Measurements from ENCODE around the gene POLA1. TPM values are rescaled to one million over a fixed set of nuclear protein-coding genes. Genes with fewer than 3 reads are reported as not detected.

The POLA1 gene
- polyA plus RNA-seq, 1 donor from 2014 or later = 5.8 TPM

DNA sequence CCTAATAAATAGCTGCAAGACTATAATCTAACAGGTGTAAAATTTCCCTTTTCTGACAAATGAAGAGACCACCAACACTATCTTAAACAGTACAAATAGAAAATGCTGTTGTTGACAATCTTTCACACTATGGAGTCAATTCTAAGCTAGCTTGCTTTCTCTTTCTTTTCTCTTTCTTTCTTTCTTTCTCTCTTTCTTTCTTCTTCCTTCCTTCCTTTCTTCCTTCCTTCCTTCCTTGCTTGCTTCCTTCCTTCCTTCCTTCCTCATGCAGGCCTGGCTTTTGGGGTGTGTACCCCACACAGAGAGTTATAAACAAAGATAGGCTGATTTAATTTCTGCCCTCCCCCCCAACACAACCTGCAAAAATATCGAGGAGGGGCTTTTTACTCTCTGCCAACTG lies 330.2 kb downstream of the POLA1 start:
- no peaks in the 10 kb centered on the region for H3K9me3 ChIP-seq (ENCODE audit: low read length)
- no peaks in the 10 kb centered on the region for H3K36me3 ChIP-seq (ENCODE audit: insufficient read depth, low read length)
- H3K4me2 ChIP-seq (ENCODE audit: low read length) = no peak overlapping the region
- H4K20me1 ChIP-seq (ENCODE audit: insufficient read depth) = no peaks in the 10 kb centered on the region
- H2AFZ ChIP-seq (ENCODE audit: low read depth, low read length) = no peak overlapping the region
- no peak overlapping the region for H3K4me3 ChIP-seq (ENCODE audit: low read length)
- no peak overlapping the region for H3K27ac ChIP-seq (ENCODE audit: low read length)
- H3K79me2 ChIP-seq (replicated peaks; ENCODE audit: insufficient read depth, low read length) = peaks cover under 1% of the 10 kb centered on the region
- H3F3A ChIP-seq (ENCODE audit: insufficient read depth, low read length, poor library complexity, severe bottlenecking) = no peaks in the 10 kb centered on the region
- H3K9ac ChIP-seq (ENCODE audit: low read length) = no peak overlapping the region
- no peak for TF ChIP-seq EZH2 (IDR thresholded peaks at IDR 0.05; ENCODE audit: borderline replicate concordance, insufficient read depth, low read length, poor library complexity, severe bottlenecking)
- TF ChIP-seq TAF1 (IDR thresholded peaks at IDR 0.05; ENCODE audit: low read depth) = no peak
- no peak for TF ChIP-seq RAD21 (conservative IDR thresholded peaks at IDR 0.05)
- no peak for TF ChIP-seq SMC3 (conservative IDR thresholded peaks at IDR 0.05; ENCODE audit: poor library complexity)
- no peak for TF ChIP-seq CTCF (IDR thresholded peaks at IDR 0.05; ENCODE audit: poor library complexity, severe bottlenecking)
- no peak for TF ChIP-seq EP300 (conservative IDR thresholded peaks at IDR 0.05; ENCODE audit: poor library complexity, severe bottlenecking)
- peaks cover 41% of the 10 kb centered on the region for H3K27me3 ChIP-seq (ENCODE audit: insufficient read depth, low read depth, low read length)
- H3K9me2 ChIP-seq (ENCODE audit: insufficient read depth, low read length) = no peaks in the 10 kb centered on the region

- no peak overlapping the region for H2AFZ ChIP-seq (ENCODE audit: low read depth, low read length)
- H3K9ac ChIP-seq (ENCODE audit: low read length) = no peak overlapping the region
- no peaks in the 10 kb centered on the region for H3K9me3 ChIP-seq (ENCODE audit: low read length)
- peaks cover 32% of the 10 kb centered on the region for H3K27me3 ChIP-seq (ENCODE audit: insufficient read depth, low read depth, low read length)
- TF ChIP-seq EP300 (conservative IDR thresholded peaks at IDR 0.05; ENCODE audit: poor library complexity, severe bottlenecking) = no peak
- TF ChIP-seq EZH2 (IDR thresholded peaks at IDR 0.05; ENCODE audit: borderline replicate concordance, insufficient read depth, low read length, poor library complexity, severe bottlenecking) = no peak
- no peak for TF ChIP-seq RAD21 (conservative IDR thresholded peaks at IDR 0.05)
- no peak for TF ChIP-seq SMC3 (conservative IDR thresholded peaks at IDR 0.05; ENCODE audit: poor library complexity)
- TF ChIP-seq POLR2AphosphoS5 (IDR thresholded peaks at IDR 0.05) = no peak
- no peak for TF ChIP-seq REST (IDR thresholded peaks at IDR 0.05; ENCODE audit: borderline replicate concordance)
- no peak for TF ChIP-seq TAF1 (IDR thresholded peaks at IDR 0.05; ENCODE audit: low read depth)
- no peak for TF ChIP-seq MXI1 (conservative IDR thresholded peaks at IDR 0.05; ENCODE audit: poor library complexity, severe bottlenecking)
- no peak for TF ChIP-seq CTCF (IDR thresholded peaks at IDR 0.05; ENCODE audit: poor library complexity, severe bottlenecking)
- no peaks in the 10 kb centered on the region for H3K9me2 ChIP-seq (ENCODE audit: insufficient read depth, low read length)
- no peaks in the 10 kb centered on the region for H4K20me1 ChIP-seq (ENCODE audit: insufficient read depth)
- no peak overlapping the region for H3K27ac ChIP-seq (ENCODE audit: low read length)
- no peaks in the 10 kb centered on the region for H3K36me3 ChIP-seq (ENCODE audit: insufficient read depth, low read length)
- H3K79me2 ChIP-seq (replicated peaks; ENCODE audit: insufficient read depth, low read length) = no peaks in the 10 kb centered on the region
- H3F3A ChIP-seq (ENCODE audit: insufficient read depth, low read length, poor library complexity, severe bottlenecking) = no peaks in the 10 kb centered on the region
- no peak overlapping the region for H3K4me3 ChIP-seq (ENCODE audit: low read length)
- H3K4me2 ChIP-seq (ENCODE audit: low read length) = no peak overlapping the region
Observed at GRCh38 chrX:25025615-25026014, 331.9 kb downstream of the POLA1 start.
